BLaER1 (cell line): ENCODE results near the gene MYH4.

ENCODE experiments used
- H3K27ac ChIP-seq: shearing (Covaris generic); formaldehyde crosslinking; 2 replicates; pipeline ENCODE4 v1.8.1; 2022
- H3K27me3 ChIP-seq: shearing (Covaris generic); formaldehyde crosslinking; 2 replicates; pipeline ENCODE4 v1.8.1; 2022
- H3K36me3 ChIP-seq: shearing (Covaris generic); formaldehyde crosslinking; 2 replicates; pipeline ENCODE4 v1.8.1; 2022
- H3K4me1 ChIP-seq: shearing (Covaris generic); formaldehyde crosslinking; 2 replicates; pipeline ENCODE4 v1.8.1; 2022
- H3K4me2 ChIP-seq: shearing (Covaris generic); formaldehyde crosslinking; 2 replicates; pipeline ENCODE4 v1.8.1; 2022
- H3K4me3 ChIP-seq: shearing (Covaris generic); formaldehyde crosslinking; 2 replicates; pipeline ENCODE4 v1.8.1; 2022
- H3K9ac ChIP-seq: shearing (Covaris generic); formaldehyde crosslinking; 2 replicates; pipeline ENCODE4 v1.8.1; 2022
- H3K9me3 ChIP-seq: shearing (Covaris generic); formaldehyde crosslinking; 2 replicates; pipeline ENCODE4 v1.8.1; 2022
- H4K20me1 ChIP-seq: shearing (Covaris generic); formaldehyde crosslinking; 2 replicates; pipeline ENCODE4 v1.8.1; 2022
- Cebpa-rat ChIP-seq: shearing (Covaris generic); IDR thresholded peaks from 2 replicates; pipeline ENCODE4 v1.8.1; 2022

Gene MYH4

DNA sequence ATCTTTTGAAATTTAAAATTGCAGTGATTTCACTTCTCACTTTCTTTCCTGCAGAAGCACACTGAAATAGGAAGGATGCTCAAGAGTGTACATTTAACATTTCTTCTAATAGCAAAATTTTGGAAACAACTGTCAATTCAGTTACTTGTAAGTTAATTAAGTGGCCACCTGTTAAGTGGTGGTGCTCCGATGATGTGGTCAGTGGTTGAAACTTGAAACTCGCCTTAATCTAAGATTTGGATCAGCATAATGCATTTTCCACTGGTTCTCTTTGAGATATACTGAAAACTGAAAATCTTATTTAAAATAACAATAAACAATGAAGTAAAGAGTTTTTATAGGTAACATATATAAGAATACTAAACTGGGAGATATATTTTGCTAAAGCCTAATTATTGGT is 40.6 kb downstream of the MYH4 start:
- Histone ChIP-seq H3K27ac (no peak overlapping the region), H3K4me2 (no peak overlapping the region), H3K27me3 (no peaks in the 10 kb centered on the region), H3K4me1 (no peaks in the 10 kb centered on the region), H3K9me3 (no peaks in the 10 kb centered on the region), H3K36me3 (no peaks in the 10 kb centered on the region), H3K9ac (no peak overlapping the region), H3K4me3 (no peak overlapping the region), H4K20me1 (no peaks in the 10 kb centered on the region)
- TF ChIP-seq Cebpa-rat = no peak

DNA sequence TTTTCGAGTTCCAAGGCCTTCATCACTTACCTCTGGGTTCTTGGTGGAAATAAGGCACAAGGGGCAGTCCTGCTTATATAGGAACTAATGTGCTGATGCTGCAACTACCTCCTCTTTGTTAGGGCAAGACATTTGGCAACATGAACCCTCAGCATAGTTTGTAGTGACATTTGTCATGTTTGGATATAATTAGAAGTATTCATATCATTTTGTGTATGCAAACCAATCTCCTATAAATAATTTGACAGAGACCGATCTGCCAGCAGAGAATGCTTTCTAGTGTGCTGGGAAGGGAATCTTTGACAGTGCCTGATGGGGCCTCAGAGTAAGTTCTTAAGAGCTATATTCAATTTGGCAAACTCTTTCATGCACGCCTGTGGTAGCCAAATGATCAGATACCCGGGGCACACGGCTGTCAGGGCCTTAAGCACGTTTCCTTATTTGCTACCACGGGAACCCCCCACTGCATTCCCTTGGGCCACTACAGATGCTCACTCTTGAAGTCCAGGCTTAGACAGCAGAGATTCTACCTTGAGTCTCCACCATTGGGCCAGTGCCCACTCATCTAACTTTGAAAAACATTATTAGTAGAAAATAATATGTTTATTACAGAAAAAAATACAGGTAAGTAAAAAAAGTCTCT is 47.3 kb downstream of the MYH4 start, which contains the start of gene MYH8:
TSS of gene MYH8 (minus strand) at position 51 of the 643 bp plus-strand sequence. CDS start 1,723 bp downstream, outside the sequence.
- Histone ChIP-seq H3K27me3 (no peaks in the 10 kb centered on the region), H3K9me3 (no peaks in the 10 kb centered on the region), H3K27ac (no peak within 1 kb of the TSS), H3K9ac (no peak within 1 kb of the TSS), H3K4me1 (no peaks in the 10 kb centered on the region), H3K4me2 (no peak within 1 kb of the TSS; the same call in 1 of the 2 replicates), H3K4me3 (no peak within 1 kb of the TSS), H3K36me3 (no peaks in the 10 kb centered on the region), H4K20me1 (no peaks in the 10 kb centered on the region)
- TF ChIP-seq Cebpa-rat = no peak

DNA sequence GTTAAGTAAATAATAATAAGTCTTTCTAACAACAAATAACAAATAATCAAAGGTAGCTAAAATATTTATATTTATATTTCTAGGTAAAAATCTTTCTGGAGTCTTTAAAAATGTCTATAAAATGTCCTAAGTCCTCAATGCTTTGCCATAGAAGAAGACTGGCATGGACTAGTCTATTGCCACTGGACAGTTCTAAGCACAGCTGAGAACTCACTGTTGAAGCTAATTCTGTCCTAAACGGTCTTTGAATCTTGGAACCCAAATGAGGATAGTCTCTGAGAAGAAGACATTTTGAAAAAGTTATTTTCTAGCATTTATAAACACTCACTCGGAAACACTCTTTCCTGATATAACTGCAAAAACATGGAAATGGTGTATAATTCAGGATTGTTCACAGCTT is 48.1 kb downstream of the MYH4 start:
- Histone ChIP-seq H3K4me2 (no peak overlapping the region), H3K9ac (no peak overlapping the region), H3K4me3 (no peak overlapping the region), H3K4me1 (no peaks in the 10 kb centered on the region), H4K20me1 (no peaks in the 10 kb centered on the region), H3K27ac (no peak overlapping the region), H3K9me3 (no peaks in the 10 kb centered on the region), H3K27me3 (no peaks in the 10 kb centered on the region), H3K36me3 (no peaks in the 10 kb centered on the region)
- TF ChIP-seq Cebpa-rat = no peak

DNA sequence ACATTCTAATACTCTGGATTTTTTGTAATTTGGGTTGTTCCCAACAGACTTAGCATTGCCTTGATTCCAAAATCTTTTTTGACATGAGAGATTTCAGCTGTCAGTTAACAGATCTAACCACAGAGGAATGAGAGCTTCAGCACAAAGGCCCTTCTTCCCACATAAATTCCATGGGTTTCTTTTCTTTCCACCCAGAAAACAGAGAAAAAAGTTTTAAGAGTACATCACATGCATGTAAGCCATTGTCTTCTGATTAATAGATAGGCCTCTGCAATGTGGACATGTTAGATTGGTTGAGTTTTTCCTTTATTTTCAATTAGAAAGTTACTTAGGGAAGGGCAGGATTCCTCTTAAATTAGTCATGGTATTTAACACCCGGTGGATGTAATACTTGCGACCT is 48.5 kb downstream of the MYH4 start:
- Histone ChIP-seq H3K27me3 (no peaks in the 10 kb centered on the region), H3K9ac (no peak overlapping the region), H3K27ac (no peak overlapping the region), H3K4me1 (no peaks in the 10 kb centered on the region), H3K36me3 (no peaks in the 10 kb centered on the region), H3K9me3 (no peaks in the 10 kb centered on the region), H3K4me2 (no peak overlapping the region), H4K20me1 (no peaks in the 10 kb centered on the region), H3K4me3 (no peak overlapping the region)
- no peak for TF ChIP-seq Cebpa-rat

DNA sequence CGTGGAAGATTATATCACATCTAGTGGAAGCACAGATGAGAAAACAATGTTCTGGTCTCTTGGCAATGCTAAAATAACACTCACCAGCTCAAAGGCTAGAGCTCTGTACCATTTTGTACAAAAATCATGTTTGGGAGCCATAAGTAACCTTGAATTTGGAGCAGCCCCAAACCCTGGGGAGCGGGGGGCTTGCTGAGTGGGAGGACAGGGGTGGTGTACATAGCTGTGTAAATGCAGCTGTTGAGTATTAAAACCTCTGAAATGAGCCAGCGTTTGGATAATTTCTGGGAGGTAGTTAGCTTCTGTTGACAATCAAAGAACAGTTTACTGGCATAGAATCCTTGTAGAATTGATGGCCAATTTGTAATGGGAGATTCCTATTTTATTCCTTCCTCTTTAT is 51.9 kb downstream of the MYH4 start:
- no peaks in the 10 kb centered on the region for H3K27me3 ChIP-seq
- H4K20me1 ChIP-seq = no peaks in the 10 kb centered on the region
- no peaks in the 10 kb centered on the region for H3K4me1 ChIP-seq
- no peak for TF ChIP-seq Cebpa-rat
- H3K27ac ChIP-seq = no peak overlapping the region
- H3K36me3 ChIP-seq = no peaks in the 10 kb centered on the region
- H3K9ac ChIP-seq = no peak overlapping the region
- no peaks in the 10 kb centered on the region for H3K9me3 ChIP-seq
- no peak overlapping the region for H3K4me2 ChIP-seq
- no peak overlapping the region for H3K4me3 ChIP-seq

DNA sequence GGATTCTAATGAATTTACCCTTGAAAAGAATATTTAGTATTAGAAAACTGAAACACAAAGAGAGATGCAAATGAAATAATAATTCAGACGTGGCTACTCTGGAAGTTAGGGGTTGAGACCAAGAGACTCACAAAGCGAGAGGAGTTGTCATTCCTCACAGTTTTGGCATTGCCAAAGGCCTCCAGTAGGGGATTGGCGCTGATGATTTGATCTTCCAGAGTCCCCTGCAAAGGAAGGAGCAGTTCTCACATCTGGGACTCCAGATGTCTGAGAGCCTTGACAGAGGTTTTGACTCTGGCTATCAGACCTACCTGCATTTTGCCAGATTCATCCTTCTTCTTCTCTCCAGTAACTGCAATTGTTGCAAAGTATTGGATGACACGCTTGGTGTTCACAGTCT is 54.2 kb downstream of the MYH4 start:
- Histone ChIP-seq H3K27me3 (no peaks in the 10 kb centered on the region), H3K27ac (no peak overlapping the region), H3K4me3 (no peak overlapping the region), H3K9ac (no peak overlapping the region), H3K36me3 (no peaks in the 10 kb centered on the region), H3K9me3 (no peaks in the 10 kb centered on the region), H4K20me1 (no peaks in the 10 kb centered on the region), H3K4me1 (no peaks in the 10 kb centered on the region), H3K4me2 (no peak overlapping the region)
- TF ChIP-seq Cebpa-rat = no peak

DNA sequence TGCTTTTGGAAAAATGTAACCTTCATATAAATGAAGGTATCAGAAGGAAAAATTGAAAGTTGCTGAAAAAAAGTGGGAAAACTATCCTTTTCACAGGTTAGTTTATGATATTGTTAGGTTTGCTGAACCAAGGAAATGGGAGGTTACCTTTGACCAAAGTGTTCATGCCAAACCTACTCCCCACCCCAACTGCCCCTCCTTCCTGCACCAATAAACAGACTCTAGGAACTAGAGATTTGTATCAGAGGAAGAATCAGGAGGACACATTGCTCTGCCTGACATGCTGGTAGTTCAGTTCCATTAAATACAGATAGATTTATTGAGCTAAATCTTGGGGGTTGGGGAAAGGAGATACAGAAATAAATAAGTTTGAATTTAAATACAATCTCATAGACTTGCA is 65.8 kb downstream of the MYH4 start:
- H3K9me3 ChIP-seq = no peaks in the 10 kb centered on the region
- H3K4me2 ChIP-seq = no peak overlapping the region
- H3K36me3 ChIP-seq = no peaks in the 10 kb centered on the region
- H3K9ac ChIP-seq = no peak overlapping the region
- no peaks in the 10 kb centered on the region for H3K27me3 ChIP-seq
- H3K4me3 ChIP-seq = no peak overlapping the region
- H3K4me1 ChIP-seq = no peaks in the 10 kb centered on the region
- no peaks in the 10 kb centered on the region for H4K20me1 ChIP-seq
- TF ChIP-seq Cebpa-rat = no peak
- no peak overlapping the region for H3K27ac ChIP-seq

DNA sequence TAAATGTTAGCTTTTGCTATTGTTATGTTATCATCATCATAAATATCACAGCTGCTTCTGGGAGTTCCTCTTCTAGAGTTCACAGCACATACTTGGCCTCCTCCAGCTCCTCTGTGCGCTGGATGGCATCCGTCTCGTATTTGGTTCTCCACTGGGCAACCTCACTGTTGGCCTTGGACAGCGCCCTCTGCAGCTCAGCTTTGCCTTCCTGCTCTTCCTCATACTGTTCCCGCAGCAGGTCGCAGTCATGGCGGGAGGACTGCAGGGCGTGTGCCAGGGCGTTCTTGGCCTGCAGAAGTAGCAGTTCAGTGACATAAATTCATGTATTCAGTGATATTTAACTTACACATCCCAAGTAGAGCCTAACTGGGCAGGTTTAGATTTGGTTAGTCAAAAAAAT is 71.0 kb downstream of the MYH4 start:
- no peak for TF ChIP-seq Cebpa-rat
- Histone ChIP-seq H3K9me3 (no peaks in the 10 kb centered on the region), H3K27me3 (no peaks in the 10 kb centered on the region), H3K4me2 (no peak overlapping the region), H4K20me1 (no peaks in the 10 kb centered on the region), H3K4me1 (no peaks in the 10 kb centered on the region), H3K36me3 (no peaks in the 10 kb centered on the region), H3K27ac (no peak overlapping the region), H3K9ac (no peak overlapping the region), H3K4me3 (no peak overlapping the region)

DNA sequence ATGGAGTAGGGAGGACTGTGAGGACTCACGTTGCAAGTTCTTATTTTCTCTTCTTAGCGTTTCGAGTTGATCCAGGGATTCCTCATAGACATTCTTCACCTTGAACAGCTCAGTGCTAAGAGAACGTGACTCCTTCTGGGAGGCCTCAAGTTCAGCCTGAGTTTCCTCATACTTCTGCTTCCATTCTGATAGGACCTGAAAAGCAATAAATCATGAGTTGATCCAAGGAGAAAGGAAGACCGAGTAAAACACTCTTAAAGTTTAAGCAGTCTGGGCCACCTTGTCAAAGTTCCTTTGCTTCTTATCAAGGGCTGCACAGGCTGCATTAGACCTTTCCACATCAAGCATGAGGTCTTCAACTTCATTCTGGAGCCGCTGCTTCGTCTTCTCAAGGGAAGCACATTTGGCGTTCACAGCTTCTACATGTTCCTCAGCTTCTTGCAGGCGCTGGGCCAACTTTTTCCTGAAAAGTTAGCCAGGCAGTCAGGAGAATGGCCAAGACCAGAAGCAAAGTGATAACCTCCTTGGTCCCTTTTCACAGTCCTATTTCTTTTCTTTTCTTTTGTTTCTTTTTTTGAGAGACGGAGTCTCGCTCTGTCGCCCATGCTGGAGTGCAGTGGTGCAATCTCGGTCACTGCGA is 72.7 kb downstream of the MYH4 start:
- no peak overlapping the region for H3K9ac ChIP-seq
- no peak overlapping the region for H3K27ac ChIP-seq
- H3K4me1 ChIP-seq = no peaks in the 10 kb centered on the region
- no peaks in the 10 kb centered on the region for H3K27me3 ChIP-seq
- no peaks in the 10 kb centered on the region for H4K20me1 ChIP-seq
- H3K4me3 ChIP-seq = no peak overlapping the region
- no peak for TF ChIP-seq Cebpa-rat
- H3K9me3 ChIP-seq = no peaks in the 10 kb centered on the region
- no peaks in the 10 kb centered on the region for H3K36me3 ChIP-seq
- H3K4me2 ChIP-seq = no peak overlapping the region

DNA sequence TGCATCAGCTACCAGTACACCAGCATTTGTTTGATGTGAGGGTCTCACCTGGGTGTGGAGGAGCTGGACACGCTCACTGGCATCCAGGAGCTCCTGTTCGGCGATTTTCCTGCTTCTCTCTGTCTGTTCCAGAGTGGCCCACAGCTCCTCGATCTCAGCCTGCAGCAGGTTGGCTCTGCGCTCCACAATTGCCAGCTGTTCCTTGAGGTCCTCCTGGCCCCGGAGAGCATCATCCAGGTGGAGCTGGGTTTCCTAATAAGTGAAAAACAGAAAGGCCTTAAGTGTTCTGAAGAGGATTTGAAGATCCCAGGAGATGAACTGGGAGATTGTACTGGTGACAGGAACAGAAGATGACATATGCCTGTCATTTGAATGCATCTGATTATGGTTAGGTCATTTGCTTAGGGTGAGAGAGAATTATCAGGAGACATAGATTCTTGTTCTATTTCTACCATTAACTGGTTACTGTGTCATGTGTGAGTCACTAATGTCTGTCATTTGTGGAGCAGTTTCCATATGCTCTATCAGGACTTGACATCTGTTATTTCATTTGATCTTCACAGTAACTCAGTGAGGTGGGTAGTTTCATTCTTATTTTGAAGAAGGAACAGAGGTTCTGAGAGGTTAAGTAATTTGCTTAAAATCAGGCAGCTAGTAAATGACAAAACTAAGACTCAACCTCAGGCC is 75.0 kb downstream of the MYH4 start:
- no peaks in the 10 kb centered on the region for H3K36me3 ChIP-seq
- H3K4me3 ChIP-seq = no peak overlapping the region
- H4K20me1 ChIP-seq = no peaks in the 10 kb centered on the region
- H3K9me3 ChIP-seq = no peaks in the 10 kb centered on the region
- H3K4me2 ChIP-seq = no peak overlapping the region
- no peak overlapping the region for H3K9ac ChIP-seq
- H3K27me3 ChIP-seq = no peaks in the 10 kb centered on the region
- no peak overlapping the region for H3K27ac ChIP-seq
- no peaks in the 10 kb centered on the region for H3K4me1 ChIP-seq
- no peak for TF ChIP-seq Cebpa-rat
